ENCODE results near the gene TM4SF18.

DNA sequence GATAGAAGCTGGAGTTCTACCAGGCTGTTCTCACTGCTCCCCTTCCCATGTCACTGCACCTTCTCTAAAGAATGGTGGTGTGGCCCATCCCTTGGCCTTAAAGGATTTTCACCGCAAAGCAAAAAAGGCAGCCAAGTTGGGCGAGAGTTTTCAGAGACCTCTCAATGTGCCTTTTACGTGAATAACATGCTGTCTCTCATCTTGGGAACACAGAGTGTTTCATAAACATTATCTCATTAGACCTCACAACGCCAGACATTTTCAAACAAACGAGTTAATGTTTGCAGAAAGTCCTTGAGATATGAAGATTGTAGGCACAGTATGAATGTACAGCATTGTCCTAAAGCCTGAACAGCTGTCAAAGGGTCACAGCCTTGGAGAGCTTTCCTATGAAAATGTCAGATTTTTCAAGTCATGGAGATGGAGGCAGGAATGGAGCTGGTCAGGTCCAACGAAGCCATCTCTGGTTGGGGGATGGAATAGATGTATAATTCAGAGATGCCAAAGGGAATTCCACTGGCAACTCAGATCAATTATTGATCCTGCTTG lies 22.7 kb upstream of the TM4SF18 start:
- TF ChIP-seq, protein P1, sequence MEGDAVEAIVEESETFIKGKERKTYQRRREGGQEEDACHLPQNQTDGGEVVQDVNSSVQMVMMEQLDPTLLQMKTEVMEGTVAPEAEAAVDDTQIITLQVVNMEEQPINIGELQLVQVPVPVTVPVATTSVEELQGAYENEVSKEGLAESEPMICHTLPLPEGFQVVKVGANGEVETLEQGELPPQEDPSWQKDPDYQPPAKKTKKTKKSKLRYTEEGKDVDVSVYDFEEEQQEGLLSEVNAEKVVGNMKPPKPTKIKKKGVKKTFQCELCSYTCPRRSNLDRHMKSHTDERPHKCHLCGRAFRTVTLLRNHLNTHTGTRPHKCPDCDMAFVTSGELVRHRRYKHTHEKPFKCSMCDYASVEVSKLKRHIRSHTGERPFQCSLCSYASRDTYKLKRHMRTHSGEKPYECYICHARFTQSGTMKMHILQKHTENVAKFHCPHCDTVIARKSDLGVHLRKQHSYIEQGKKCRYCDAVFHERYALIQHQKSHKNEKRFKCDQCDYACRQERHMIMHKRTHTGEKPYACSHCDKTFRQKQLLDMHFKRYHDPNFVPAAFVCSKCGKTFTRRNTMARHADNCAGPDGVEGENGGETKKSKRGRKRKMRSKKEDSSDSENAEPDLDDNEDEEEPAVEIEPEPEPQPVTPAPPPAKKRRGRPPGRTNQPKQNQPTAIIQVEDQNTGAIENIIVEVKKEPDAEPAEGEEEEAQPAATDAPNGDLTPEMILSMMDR (conservative IDR thresholded peaks at IDR 0.05; ENCODE audit: low read length), result no peak
- no peak for TF ChIP-seq EZH2phosphoT487 (IDR thresholded peaks at IDR 0.05; ENCODE audit: borderline replicate concordance, low read depth, low read length)
